Germinal center (tissue), 1 donor: ENCODE results near the gene GOT2.
"Not testable (repeated sequence)": the region's sequence is repeated elsewhere in the genome, so short reads cannot be mapped to it uniquely, and the experiment has no call there.

Source experiments
- DNase-seq: peaks from one replicate; pipeline ENCODE4 v3.0.0; 2012; ENCODE audit warnings: mixed read lengths, low spot score

The GOT2 gene

DNA sequence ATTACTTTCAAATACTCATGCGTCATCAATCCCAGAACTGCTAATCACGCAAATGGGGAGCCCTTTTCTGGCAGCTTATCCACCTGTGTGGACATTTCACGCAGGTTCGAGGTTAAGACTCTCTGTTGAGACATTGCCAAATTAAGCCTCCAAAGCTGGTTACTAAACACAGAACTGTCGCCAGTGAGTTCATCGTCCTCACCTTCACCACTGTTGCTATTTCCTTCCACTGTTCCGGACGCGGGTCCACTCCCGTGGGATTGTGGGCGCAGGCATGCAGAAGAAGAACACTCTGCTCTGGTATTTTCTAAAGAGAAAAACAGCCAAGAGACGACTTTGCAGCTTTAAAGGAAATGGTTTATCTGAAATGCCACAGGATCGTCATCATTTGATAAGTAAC lies 16.1 kb downstream of the GOT2 start:
- no peak for DNase-seq

DNA sequence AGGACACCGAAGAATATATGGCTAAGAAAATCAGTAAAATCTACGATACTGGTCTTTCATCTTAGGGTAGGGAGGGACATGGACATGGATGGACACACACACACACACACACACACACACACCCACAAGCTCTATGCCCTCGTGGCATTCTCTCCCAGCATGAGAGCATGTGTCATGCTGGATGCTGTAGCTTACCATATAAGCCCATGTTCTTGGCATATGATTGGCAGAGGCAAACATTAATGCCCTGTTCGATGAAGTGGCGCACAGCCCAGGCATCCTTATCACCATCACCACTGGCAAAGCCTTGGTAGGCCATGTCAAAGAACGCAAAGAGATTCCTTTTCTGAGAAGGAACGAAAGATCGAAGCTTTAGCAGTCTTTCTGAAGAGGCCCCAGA lies 17.6 kb downstream of the GOT2 start:
- DNase-seq = no peak

DNA sequence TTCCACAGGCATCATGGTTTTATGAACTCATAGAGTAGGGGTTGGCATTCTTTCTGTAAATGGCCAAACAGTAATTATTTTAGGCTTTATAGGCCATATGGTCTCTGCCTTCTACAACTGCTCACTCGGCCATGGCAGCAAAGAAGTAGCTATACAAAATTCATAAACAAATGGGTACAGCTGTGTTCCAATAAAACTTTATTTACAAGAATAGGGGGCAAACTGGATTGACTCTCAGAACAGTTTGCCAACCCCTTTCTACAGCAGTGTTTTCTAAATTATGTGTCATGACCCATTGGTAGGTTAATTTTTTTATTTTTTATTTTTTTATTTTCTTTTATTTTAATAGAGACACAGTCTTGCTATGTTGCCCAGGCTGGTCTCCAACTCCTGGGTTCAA lies 20.4 kb downstream of the GOT2 start:
- no peak for DNase-seq

GRCh38 chr16:58709333-58709732 lies 24.8 kb downstream of the GOT2 start:
- DNase-seq = no peak

DNA sequence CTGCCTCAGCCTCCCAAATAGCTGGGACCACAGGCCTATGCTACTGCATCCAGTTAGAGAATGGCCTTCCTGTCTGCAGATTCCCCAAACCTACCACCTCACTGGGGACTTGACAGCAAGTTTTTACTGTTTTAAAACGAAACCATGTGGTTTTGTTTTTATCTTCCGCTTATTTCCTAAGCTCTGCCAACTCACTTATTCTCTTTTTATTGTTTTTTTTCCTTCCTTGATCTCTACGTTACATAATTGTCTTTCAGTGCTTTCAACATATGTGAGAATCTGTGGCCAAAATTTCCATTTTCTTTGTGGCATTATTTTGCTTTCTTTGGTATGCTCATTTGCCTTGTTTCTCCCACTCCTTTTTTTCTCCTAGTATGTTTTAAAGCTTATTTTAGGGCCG lies 35.0 kb downstream of the GOT2 start:
- no peak for DNase-seq

DNA sequence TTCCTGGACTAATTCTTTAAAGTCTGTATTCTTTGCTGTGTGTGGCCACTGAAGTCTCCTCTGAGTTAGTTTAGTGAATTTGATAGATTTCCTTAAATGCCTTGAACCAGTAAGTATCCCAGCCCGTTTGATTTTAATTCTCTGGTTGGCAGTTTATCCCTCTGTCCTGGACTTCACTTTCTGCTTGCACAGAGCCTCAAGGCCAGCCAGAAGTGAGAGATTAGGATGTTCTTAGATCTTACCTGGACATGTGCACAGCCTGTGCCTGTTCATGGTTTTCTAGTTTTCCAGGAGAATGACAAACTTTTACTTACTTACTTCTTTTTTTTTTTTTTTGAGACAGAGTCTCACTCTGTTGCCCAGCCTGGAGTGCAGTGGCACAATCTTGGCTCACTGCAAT lies 38.7 kb downstream of the GOT2 start:
- DNase-seq = no peak

GRCh38 chr16:58692450-58692849 lies 41.7 kb downstream of the GOT2 start:
- DNase-seq = no peak

GRCh38 chr16:58686985-58687706 lies 47.0 kb downstream of the GOT2 start:
- not testable (repeated sequence) for DNase-seq

- no peak for DNase-seq
Measured at GRCh38 chr16:58685084-58685449, 49.0 kb downstream of the GOT2 start.

- peak; percentile 85 for DNase-seq
Measured at GRCh38 chr16:58684354-58685083, 49.6 kb downstream of the GOT2 start, which contains the start of gene SLC38A7. Gene SLC38A7 (minus strand): TSS chr16:58684770. CDS start chr16:58680126, 4,644 bp downstream.

- DNase-seq = no peak
Measured at GRCh38 chr16:58684001-58684353, 50.1 kb downstream of the GOT2 start.

DNA sequence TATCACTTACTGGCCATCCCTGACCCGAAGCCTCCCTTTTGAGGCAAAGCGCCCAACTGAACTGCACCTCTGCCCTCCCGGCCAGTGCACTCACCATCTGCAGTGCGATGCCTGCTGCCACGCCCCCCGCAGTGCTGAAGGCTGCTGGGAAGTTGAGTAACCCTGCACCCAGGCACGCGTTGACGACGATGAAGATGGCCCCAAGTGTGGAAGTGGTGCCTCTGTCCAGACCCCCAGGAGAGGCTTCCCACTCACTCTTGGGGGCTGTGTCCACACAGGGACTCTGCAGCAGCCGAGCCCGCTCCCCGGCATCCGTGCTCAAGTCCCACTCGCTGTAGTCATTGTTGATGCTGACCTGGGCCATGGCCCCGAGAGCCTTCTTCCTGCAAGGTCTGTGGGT lies 54.4 kb downstream of the GOT2 start:
- DNase-seq = no peak

- DNase-seq = no peak
Measured at GRCh38 chr16:58678716-58679115, 55.4 kb downstream of the GOT2 start.

GRCh38 chr16:58678269-58678668 lies 55.8 kb downstream of the GOT2 start:
- DNase-seq = no peak

DNA sequence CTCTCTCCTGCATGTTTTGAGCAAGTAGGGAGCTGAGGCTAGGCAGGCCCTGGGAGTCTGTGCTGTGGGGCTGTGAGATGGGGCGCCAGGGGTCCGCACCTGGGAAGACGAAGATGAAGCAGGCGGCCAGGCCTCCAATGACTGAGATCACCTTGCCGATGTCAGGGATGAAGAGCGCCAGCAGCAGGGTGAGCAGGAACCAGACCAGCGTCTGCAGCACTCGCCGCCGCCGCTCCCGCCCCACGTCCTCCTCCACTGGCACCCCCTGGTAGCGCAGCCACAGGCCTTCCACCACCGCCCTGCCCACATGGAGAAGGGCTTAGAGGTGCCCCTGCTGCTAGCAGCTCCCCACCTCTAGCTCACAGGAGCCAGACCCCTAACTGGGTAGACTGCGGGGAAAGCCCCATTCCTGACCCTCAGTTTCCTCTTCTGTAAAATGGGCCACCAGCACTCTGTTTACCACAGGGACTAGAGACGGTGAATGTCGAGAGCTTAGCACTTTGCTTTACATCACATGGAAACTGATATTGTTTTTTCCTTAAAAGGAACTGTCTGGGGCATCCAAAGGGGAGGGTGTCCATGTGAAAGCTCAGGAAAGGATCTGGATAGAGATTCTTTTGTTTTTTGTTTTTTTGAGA lies 63.1 kb downstream of the GOT2 start:
- no peak for DNase-seq

DNA sequence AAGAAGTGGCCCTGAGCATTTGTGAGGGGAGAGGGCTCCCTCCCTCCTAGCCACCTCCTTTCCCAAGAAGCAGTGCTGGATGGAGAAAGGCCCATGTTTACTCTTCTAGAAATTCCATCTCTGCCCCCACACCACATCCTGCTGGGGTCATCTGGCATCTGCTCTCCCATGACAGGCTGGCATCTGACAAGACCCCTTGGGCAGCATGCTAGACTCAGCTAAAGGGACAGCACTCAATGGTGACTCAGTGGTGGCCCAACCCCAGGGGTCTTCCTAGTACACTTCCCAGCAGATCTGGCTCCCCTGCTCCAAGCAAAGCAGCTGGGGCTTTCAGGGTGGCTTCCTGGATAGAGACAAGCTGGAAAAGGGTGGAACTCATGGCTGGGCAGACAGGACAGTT lies 63.9 kb downstream of the GOT2 start:
- no peak for DNase-seq

DNA sequence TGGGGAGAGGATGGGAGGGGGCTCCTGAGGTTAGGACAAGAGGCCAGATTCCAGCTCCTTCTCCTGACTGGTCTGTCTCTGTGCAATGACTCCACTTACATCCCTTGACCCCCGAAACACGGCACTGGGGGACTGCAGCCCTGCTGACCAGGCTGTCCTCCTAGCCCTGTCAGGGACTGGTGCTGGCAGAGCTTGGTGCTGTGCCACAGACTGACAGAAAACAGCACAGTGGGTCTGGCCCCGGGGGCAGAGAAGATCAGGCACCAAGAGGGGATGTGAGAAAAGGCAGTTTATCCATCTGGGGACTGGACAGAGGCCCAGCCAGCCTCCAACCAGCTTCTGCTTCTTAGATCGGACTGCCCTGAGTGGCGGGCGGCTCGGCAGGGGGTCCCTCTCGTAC lies 68.9 kb downstream of the GOT2 start:
- no peak for DNase-seq

GRCh38 chr16:58661199-58661830 lies 72.8 kb downstream of the GOT2 start:
- DNase-seq = peak; percentile 35

- not testable (repeated sequence) for DNase-seq
Measured at GRCh38 chr16:58659911-58660310, 74.2 kb downstream of the GOT2 start.

DNA sequence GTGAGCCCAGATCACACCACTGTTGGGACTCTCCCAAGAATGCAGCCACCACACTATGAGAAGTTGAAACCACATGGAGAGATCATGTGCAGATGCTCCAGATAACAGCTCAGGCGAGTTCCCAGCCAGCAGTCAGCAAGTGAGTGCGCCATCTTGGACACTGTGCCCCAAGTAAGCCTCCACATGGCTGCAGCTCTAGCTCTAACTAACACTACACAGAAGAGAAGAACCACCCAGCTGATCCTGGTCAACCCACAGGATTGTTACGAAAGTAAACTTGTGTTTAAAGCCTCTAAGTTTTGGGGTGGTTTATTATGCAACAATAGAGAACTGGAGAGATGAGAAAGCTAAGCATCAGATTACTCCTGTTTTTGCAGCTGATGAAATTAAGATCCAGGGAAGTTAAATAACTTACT lies 75.3 kb downstream of the GOT2 start:
- DNase-seq = no peak
